BE2C (cell line): Measurements from ENCODE around the gene PRKACB.

Experiments
- DNase-seq: peaks from one replicate; pipeline ENCODE4 v3.0.0-alpha.2; 2020
- H3K27me3 ChIP-seq: fragments of 250-450 bp; sonication (Bioruptor Pico); 2 replicates; pipeline ENCODE4 v1.5.1; 2020; ENCODE audit warnings: mild to moderate bottlenecking
- H3K36me3 ChIP-seq: fragments of 250-450 bp; sonication (Bioruptor Pico); 2 replicates; pipeline ENCODE4 v1.5.1; 2020; ENCODE audit warnings: mild to moderate bottlenecking
- H3K4me1 ChIP-seq: fragments of 250-450 bp; sonication (Bioruptor Pico); 2 replicates; pipeline ENCODE4 v1.5.1; 2020
- H3K4me3 ChIP-seq: 2 replicates; pipeline ENCODE4 v1.5.1; 2011; ENCODE audit warnings: low read depth, low read length
- H3K9me3 ChIP-seq: fragments of 250-450 bp; sonication (Bioruptor Pico); 2 replicates; pipeline ENCODE4 v1.5.1; 2020
- TF ChIP-seq, protein P1 (sequence below): IDR thresholded peaks from 2 replicates; pipeline ENCODE4 v1.5.1; 2012; ENCODE audit warnings: mild to moderate bottlenecking, low read depth, low read length

The PRKACB gene

GRCh38 chr1:84242641-84243040 lies 98.6 kb downstream of the PRKACB start:
- H3K9me3 ChIP-seq = no peaks in the 10 kb centered on the region

DNA sequence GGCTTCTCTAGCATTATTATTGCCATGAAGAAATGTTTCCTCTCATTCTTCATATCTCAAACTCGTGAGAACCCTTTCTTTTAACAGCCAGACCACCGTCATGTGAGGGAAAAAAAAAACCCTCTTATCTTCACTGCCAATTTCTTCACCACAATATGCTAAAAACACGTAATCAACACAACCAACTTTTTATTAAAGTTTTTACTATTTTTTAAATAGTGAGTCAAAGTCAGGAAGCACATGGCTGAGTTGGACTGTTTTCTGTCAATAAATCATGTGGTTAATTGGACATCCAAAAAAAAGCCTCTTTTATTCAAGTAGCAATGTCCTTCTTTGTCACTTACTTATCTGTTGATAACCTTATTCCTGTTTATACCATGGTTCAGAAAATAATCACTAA lies 101.5 kb downstream of the PRKACB start:
- TF ChIP-seq, protein P1, sequence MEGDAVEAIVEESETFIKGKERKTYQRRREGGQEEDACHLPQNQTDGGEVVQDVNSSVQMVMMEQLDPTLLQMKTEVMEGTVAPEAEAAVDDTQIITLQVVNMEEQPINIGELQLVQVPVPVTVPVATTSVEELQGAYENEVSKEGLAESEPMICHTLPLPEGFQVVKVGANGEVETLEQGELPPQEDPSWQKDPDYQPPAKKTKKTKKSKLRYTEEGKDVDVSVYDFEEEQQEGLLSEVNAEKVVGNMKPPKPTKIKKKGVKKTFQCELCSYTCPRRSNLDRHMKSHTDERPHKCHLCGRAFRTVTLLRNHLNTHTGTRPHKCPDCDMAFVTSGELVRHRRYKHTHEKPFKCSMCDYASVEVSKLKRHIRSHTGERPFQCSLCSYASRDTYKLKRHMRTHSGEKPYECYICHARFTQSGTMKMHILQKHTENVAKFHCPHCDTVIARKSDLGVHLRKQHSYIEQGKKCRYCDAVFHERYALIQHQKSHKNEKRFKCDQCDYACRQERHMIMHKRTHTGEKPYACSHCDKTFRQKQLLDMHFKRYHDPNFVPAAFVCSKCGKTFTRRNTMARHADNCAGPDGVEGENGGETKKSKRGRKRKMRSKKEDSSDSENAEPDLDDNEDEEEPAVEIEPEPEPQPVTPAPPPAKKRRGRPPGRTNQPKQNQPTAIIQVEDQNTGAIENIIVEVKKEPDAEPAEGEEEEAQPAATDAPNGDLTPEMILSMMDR = no peak
- H3K36me3 ChIP-seq = no peaks in the 10 kb centered on the region

More at GRCh38 chr1:84242641-84243040, 98.6 kb downstream of the PRKACB start:
- Histone ChIP-seq H3K4me1 (no peaks in the 10 kb centered on the region), H3K36me3 (no peaks in the 10 kb centered on the region), H3K27me3 (no peaks in the 10 kb centered on the region), H3K4me3 (no peak overlapping the region)
- TF ChIP-seq, protein P1 = no peak
- no peak for DNase-seq

GRCh38 chr1:84246213-84246612 lies 102.1 kb downstream of the PRKACB start:
- H3K36me3 ChIP-seq = no peaks in the 10 kb centered on the region
- TF ChIP-seq, protein P1 = no peak
- H3K9me3 ChIP-seq = no peaks in the 10 kb centered on the region
- H3K4me3 ChIP-seq = no peak overlapping the region
- no peaks in the 10 kb centered on the region for H3K4me1 ChIP-seq
- no peaks in the 10 kb centered on the region for H3K27me3 ChIP-seq
- DNase-seq = no peak

More for the DNA sequence above, 101.5 kb downstream of the PRKACB start:
- Histone ChIP-seq H3K9me3 (no peaks in the 10 kb centered on the region), H3K4me1 (no peaks in the 10 kb centered on the region), H3K4me3 (no peak overlapping the region), H3K27me3 (no peaks in the 10 kb centered on the region)
- DNase-seq = no peak

DNA sequence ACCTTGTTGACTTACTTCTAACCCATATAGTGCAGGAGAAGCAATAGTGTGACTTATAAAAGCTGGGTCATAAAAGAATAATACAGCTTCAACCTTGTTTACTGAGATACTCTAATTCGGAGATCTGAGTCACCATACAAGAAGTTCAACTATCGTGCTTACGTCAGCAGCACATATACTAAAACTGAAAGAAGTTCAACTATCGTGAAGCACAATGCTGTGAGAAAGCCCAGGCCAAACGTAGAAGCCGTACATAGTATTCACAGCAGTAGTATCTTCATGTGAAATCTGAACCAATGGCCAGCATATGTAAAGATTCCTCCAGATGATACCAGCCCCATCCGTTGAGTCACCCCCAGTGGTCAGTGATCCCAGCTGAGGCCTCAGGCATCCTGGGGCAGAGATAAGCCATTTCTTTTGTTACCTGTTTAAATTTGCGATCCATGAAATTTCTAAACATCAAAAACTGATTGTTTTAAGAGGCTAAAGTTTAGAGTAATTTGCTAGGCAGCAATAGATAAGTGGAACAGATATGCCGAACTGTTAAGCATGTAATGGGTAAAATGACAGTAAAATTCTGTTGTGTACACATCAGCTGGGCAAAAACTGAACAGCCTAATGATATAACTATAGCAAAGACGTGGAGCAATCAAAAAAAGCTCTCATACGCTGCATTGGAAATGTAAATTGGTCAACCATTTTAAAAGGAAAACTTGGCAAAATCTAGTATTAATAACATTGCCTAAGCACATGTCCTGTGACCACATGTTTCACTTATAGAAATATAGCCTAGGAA lies 103.6 kb downstream of the PRKACB start:
- no peak overlapping the region for H3K4me3 ChIP-seq
- DNase-seq = no peak
- TF ChIP-seq, protein P1 = no peak

DNA sequence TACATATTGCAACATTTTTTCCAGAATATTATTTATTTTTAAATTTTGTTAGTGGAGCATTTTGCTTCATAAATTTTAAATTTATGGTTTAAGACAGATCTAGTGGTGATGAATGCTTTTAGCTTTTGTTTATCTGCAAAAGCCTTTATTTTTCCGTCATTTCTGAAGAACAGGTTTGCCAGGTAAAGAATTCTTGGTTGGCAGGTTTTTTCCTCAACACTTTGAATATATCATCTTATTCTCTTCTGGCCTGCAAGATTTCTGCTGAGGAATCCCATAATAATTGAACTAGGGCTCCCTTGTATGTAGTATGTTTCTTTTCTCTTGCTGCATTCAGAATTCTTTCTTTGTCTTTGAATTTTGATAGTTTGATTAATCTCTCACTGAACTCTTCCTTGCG lies 106.6 kb downstream of the PRKACB start:
- no peaks in the 10 kb centered on the region for H3K36me3 ChIP-seq

More for the DNA sequence above, 103.6 kb downstream of the PRKACB start:
- H3K27me3 ChIP-seq = no peaks in the 10 kb centered on the region
- H3K9me3 ChIP-seq = no peaks in the 10 kb centered on the region
- H3K4me1 ChIP-seq = no peaks in the 10 kb centered on the region
- H3K36me3 ChIP-seq = no peaks in the 10 kb centered on the region

DNA sequence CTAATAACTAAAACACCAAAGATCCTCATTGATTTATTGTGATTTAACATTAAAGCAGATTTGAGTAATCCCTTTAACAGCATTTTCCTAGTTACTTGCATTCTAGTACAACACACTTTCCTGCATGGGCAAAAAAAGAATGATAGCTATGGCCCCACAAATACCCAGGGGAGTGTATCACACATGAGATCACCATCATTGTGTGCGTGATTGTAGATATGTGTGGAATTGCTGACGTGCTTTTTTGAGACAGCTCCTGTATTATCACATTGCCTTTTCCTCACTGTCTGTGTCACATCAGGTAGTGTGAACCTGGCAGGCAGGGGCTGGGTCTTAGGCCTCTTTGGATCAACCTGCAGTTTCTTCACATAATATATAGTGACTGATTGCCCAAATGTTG lies 109.0 kb downstream of the PRKACB start:
- no peak for DNase-seq

More for the DNA sequence above, 106.6 kb downstream of the PRKACB start:
- Histone ChIP-seq H3K4me1 (no peaks in the 10 kb centered on the region), H3K4me3 (no peak overlapping the region), H3K27me3 (no peaks in the 10 kb centered on the region), H3K9me3 (no peaks in the 10 kb centered on the region)
- TF ChIP-seq, protein P1 = no peak
- DNase-seq = no peak

More for the DNA sequence above, 109.0 kb downstream of the PRKACB start:
- H3K4me3 ChIP-seq = no peak overlapping the region
- H3K27me3 ChIP-seq = no peaks in the 10 kb centered on the region
- TF ChIP-seq, protein P1 = no peak
- H3K9me3 ChIP-seq = no peaks in the 10 kb centered on the region
- H3K36me3 ChIP-seq = no peaks in the 10 kb centered on the region
- H3K4me1 ChIP-seq = no peaks in the 10 kb centered on the region
